Tibial nerve (tissue), 4 donors: ENCODE measurements around the gene SLC16A10.

Source experiments
- CTCF ChIP-seq, 5 experiments: fragments of 200-600 bp in 3 of 5; fragments of 450-650 bp in 2 of 5; sonication (generic) in 3 of 5; IDR thresholded peaks; one replicate each; pipeline ENCODE4 v1.5.1; 2016 to 2019; ENCODE audit warnings: antibody characterized with exemption in 5 of 5, mild to moderate bottlenecking in 3 of 5, moderate library complexity in 2 of 5
- EP300 ChIP-seq, 2 donors: sonication (generic); formaldehyde crosslinking; IDR thresholded peaks; one replicate each; pipeline ENCODE4 v1.6.1; 2017; ENCODE audit warnings: antibody characterized with exemption in 2 of 2, mild to moderate bottlenecking in 1 of 2
- POLR2A ChIP-seq, 2 donors: fragments of 450-650 bp; IDR thresholded peaks; one replicate each; pipeline ENCODE4 v1.6.1; 2017; ENCODE audit warnings: antibody characterized with exemption in 2 of 2, mild to moderate bottlenecking in 2 of 2, moderate library complexity in 2 of 2

- TF ChIP-seq POLR2A (IDR thresholded peaks at IDR 0.05) = no peak
- no peak for TF ChIP-seq CTCF (IDR thresholded peaks at IDR 0.05)
- TF ChIP-seq EP300 (IDR thresholded peaks at IDR 0.05) = no peak
These were observed 70.1 kb downstream of the SLC16A10 start for GRCh38 chr6:111157412-111157811.
